H1 (cell line): ENCODE measurements around the gene MTPN. TPM values are rescaled to one million over a fixed set of nuclear protein-coding genes. Genes with fewer than 3 reads are reported as not detected.

Experiments used
- CTCF ChIA-PET: fragments of 300-600 bp; sonication (Branson Sonifier 250); formaldehyde crosslinking; loops from one replicate; lab custom pipeline; 2021; ENCODE audit not compliant: partially characterized antibody; lab: Charles Lee
- POLR2A ChIA-PET: fragments of 300-600 bp; sonication (Branson Sonifier 250); formaldehyde crosslinking; loops from one replicate; lab custom pipeline; 2021; ENCODE audit warnings: inconsistent platforms; ENCODE audit not compliant: partially characterized antibody; lab: Charles Lee
- DNase-seq, 2 experiments: peaks; one replicate each; pipeline versions ENCODE4 v3.0.0 to v3.0.0-alpha.2; 2010 to 2022; ENCODE audit warnings: low spot score in 2 of 2, low read depth in 1 of 2, mixed read lengths in 1 of 2
- FAIRE-seq: peaks from 2 replicates; lab custom pipeline; 2011; peaks lifted over from hg19 to GRCh38; lab: Jason Lieb, UNC
- H2AFZ ChIP-seq: 2 replicates; pipeline ENCODE4 v1.8.1; 2012; ENCODE audit warnings: low read length, inconsistent platforms
- H2AK5ac ChIP-seq: 2 replicates; pipeline ENCODE4 v1.6.1; 2013; ENCODE audit warnings: low read depth, low read length
- H2BK120ac ChIP-seq: replicated peaks from 2 replicates; pipeline ENCODE3; 2013; ENCODE audit warnings: low read depth, low read length, inconsistent platforms
- H2BK12ac ChIP-seq: 2 replicates; pipeline ENCODE4 v1.6.1; 2013; ENCODE audit warnings: low read depth, low read length
- H2BK15ac ChIP-seq: 2 replicates; pipeline ENCODE4 v1.6.1; 2013; ENCODE audit warnings: low read length
- H2BK20ac ChIP-seq: 2 replicates; pipeline ENCODE4 v1.6.1; 2013; ENCODE audit warnings: low read length
- H2BK5ac ChIP-seq: 2 replicates; pipeline ENCODE4 v1.6.1; 2013; ENCODE audit warnings: low read depth, low read length
- H3K14ac ChIP-seq: 2 replicates; pipeline ENCODE4 v1.6.1; 2013; ENCODE audit warnings: inconsistent platforms; ENCODE audit not compliant: insufficient read length
- H3K18ac ChIP-seq: 2 replicates; pipeline ENCODE4 v1.6.1; 2013; ENCODE audit warnings: low read length; ENCODE audit errors: extremely low read depth
- H3K23ac ChIP-seq: 2 replicates; pipeline ENCODE4 v1.6.1; 2013; ENCODE audit warnings: inconsistent platforms; ENCODE audit not compliant: insufficient read length
- H3K23me2 ChIP-seq: 2 replicates; pipeline ENCODE4 v1.6.1; 2013; ENCODE audit warnings: low read depth, low read length
- H3K27ac ChIP-seq: 2 replicates; pipeline ENCODE4 v1.6.1; 2011; ENCODE audit warnings: low read depth, low read length, inconsistent platforms
- H3K27me3 ChIP-seq, 4 experiments: replicated peaks in 1 of 4; 1 replicate in 1 of 4; 2 replicates in 3 of 4; pipeline versions ENCODE4 v1.6.1 to v1.8.1; 2011 to 2013; ENCODE audit warnings: low read length in 3 of 4, mild to moderate bottlenecking in 3 of 4, inconsistent platforms in 2 of 4, mixed read lengths in 2 of 4, moderate library complexity in 1 of 4; ENCODE audit not compliant: control insufficient read depth in 3 of 4, insufficient read depth in 3 of 4; ENCODE audit errors: extremely low read depth in 1 of 4
- H3K36me3 ChIP-seq, 4 experiments: 2 replicates each; pipeline versions ENCODE4 v1.6.1 to v1.8.1; 2011 to 2013; ENCODE audit warnings: mild to moderate bottlenecking in 4 of 4, low read length in 3 of 4, moderate library complexity in 2 of 4, control low read depth in 1 of 4, inconsistent platforms in 1 of 4; ENCODE audit not compliant: insufficient read depth in 4 of 4, control insufficient read depth in 2 of 4
- H3K4ac ChIP-seq: replicated peaks from 2 replicates; pipeline ENCODE3; 2013; ENCODE audit warnings: low read length, low read depth, mixed read lengths, inconsistent platforms; ENCODE audit not compliant: insufficient read length
- H3K4me1 ChIP-seq, 4 experiments: replicated peaks in 1 of 4; 1 replicate in 1 of 4; 2 replicates in 3 of 4; pipeline versions ENCODE4 v1.6.1 to v1.8.1; 2011 to 2013; ENCODE audit warnings: low read length in 3 of 4, inconsistent platforms in 2 of 4, mixed read lengths in 1 of 4; ENCODE audit not compliant: insufficient read depth in 4 of 4, control insufficient read depth in 3 of 4
- H3K4me2 ChIP-seq, 2 experiments: 2 replicates each; pipeline versions ENCODE4 v1.6.1 to v1.8.1; 2011 to 2013; ENCODE audit warnings: low read depth in 2 of 2, low read length in 2 of 2, control low read depth in 1 of 2, inconsistent platforms in 1 of 2, mild to moderate bottlenecking in 1 of 2; ENCODE audit not compliant: insufficient read depth in 1 of 2
- H3K4me3 ChIP-seq, 4 experiments: fragments of 200-600, 300-600 bp in 1 of 4; sonication (generic), shearing (Covaris generic), sonication (Bioruptor Twin) in 1 of 4; 2 replicates each; pipeline versions ENCODE4 v1.5.1 to v1.8.1; 2011 to 2016; ENCODE audit warnings: low read length in 4 of 4, low read depth in 3 of 4, control low read depth in 2 of 4, inconsistent platforms in 2 of 4, mild to moderate bottlenecking in 2 of 4, mixed read lengths in 1 of 4, moderate library complexity in 1 of 4; ENCODE audit not compliant: insufficient read depth in 2 of 4; ENCODE audit errors: extremely low read depth in 1 of 4
- H3K56ac ChIP-seq: replicated peaks from 2 replicates; pipeline ENCODE3; 2013; ENCODE audit warnings: low read depth, mild to moderate bottlenecking, mixed read lengths, low read length, inconsistent platforms; ENCODE audit not compliant: insufficient read length
- H3K79me1 ChIP-seq: 2 replicates; pipeline ENCODE4 v1.6.1; 2013; ENCODE audit warnings: low read depth, low read length, control low read depth
- H3K79me2 ChIP-seq, 2 experiments: 2 replicates each; pipeline versions ENCODE4 v1.6.1 to v1.8.1; 2012 to 2013; ENCODE audit warnings: low read length in 2 of 2, mild to moderate bottlenecking in 2 of 2, inconsistent platforms in 1 of 2; ENCODE audit not compliant: insufficient read depth in 2 of 2, control insufficient read depth in 1 of 2
- H3K9ac ChIP-seq, 4 experiments: replicated peaks in 1 of 4; 1 replicate in 1 of 4; 2 replicates in 3 of 4; pipeline versions ENCODE4 v1.6.1 to v1.8.1; 2011 to 2013; ENCODE audit warnings: low read depth in 3 of 4, low read length in 3 of 4, control low read depth in 2 of 4, mild to moderate bottlenecking in 2 of 4, moderate library complexity in 2 of 4, inconsistent platforms in 1 of 4; ENCODE audit errors: extremely low read depth in 1 of 4
- H3K9me3 ChIP-seq, 2 experiments: 2 replicates each; pipeline versions ENCODE4 v1.6.1 to v1.8.1; 2012 to 2013; ENCODE audit warnings: mild to moderate bottlenecking in 2 of 2, moderate library complexity in 2 of 2, control low read depth in 1 of 2, inconsistent platforms in 1 of 2, low read depth in 1 of 2, low read length in 1 of 2, mixed read lengths in 1 of 2; ENCODE audit not compliant: insufficient read depth in 2 of 2
- H4K20me1 ChIP-seq, 2 experiments: replicated peaks in 1 of 2; 2 replicates each; pipeline versions ENCODE3 to v1.8.1; 2011 to 2013; ENCODE audit warnings: inconsistent platforms in 2 of 2, low read length in 2 of 2, mild to moderate bottlenecking in 1 of 2; ENCODE audit not compliant: insufficient read depth in 2 of 2, control insufficient read depth in 1 of 2
- H4K5ac ChIP-seq: 2 replicates; pipeline ENCODE4 v1.6.1; 2013; ENCODE audit warnings: low read length, low read depth, mixed read lengths, inconsistent platforms; ENCODE audit not compliant: insufficient read length
- H4K8ac ChIP-seq: 2 replicates; pipeline ENCODE4 v1.8.0; 2013; ENCODE audit warnings: mild to moderate bottlenecking, moderate library complexity, low read length, inconsistent platforms; ENCODE audit not compliant: insufficient read depth; ENCODE audit errors: extremely low read depth
- H4K91ac ChIP-seq: replicated peaks from 2 replicates; pipeline ENCODE3; 2013; ENCODE audit warnings: low read length, mixed read lengths, inconsistent platforms; ENCODE audit not compliant: insufficient read length
- HDAC6 ChIP-seq: IDR thresholded peaks from one replicate; pipeline ENCODE4 v1.7.1; 2012; ENCODE audit warnings: low read depth, mild to moderate bottlenecking, inconsistent platforms, low read length, moderate library complexity
- SIRT6 ChIP-seq: IDR thresholded peaks from one replicate; pipeline ENCODE4 v1.7.1; 2012; ENCODE audit warnings: low read length, inconsistent platforms
- SP2 ChIP-seq: IDR thresholded peaks from 2 replicates; pipeline ENCODE4 v1.6.1; 2012; ENCODE audit warnings: mild to moderate bottlenecking, low read length, inconsistent platforms
- TAF7 ChIP-seq: optimal IDR thresholded peaks from 2 replicates; pipeline ENCODE3; 2011; ENCODE audit warnings: low read depth, mild to moderate bottlenecking, inconsistent platforms, low read length, moderate library complexity, borderline replicate concordance
- WGBS, 2 experiments: shearing (Covaris generic) in 1 of 2; methylation state at CpG; one replicate each; pipeline versions ENCODE4 v1.1.6 to v1.1.7; 2013 to 2015; ENCODE audit warnings: low lambda C conversion rate in 2 of 2, mixed read lengths in 2 of 2, inconsistent platforms in 1 of 2, low coverage in 1 of 2, missing lambda C conversion rate in 1 of 2; ENCODE audit not compliant: insufficient replicate concordance in 2 of 2, insufficient coverage in 1 of 2, insufficient read length in 1 of 2; ENCODE audit errors: extremely low coverage in 1 of 2, missing lambda C conversion rate in 1 of 2; 5-methylcytosine and 5-hydroxymethylcytosine counted together
- polyA plus RNA-seq, 7 experiments: library from polyadenylated mRNA; depleted of rRNA in 3 of 7; stranded (reverse) in 5 of 7; unstranded in 2 of 7; fragments of >200 nt in 5 of 7; fragments of 200-250 nt in 2 of 7; gene quantifications; 1 replicate in 5 of 7; 2 replicates in 1 of 7; 4 replicates in 1 of 7; pipeline versions ENCODE4 v1.2.1 to v1.2.3, GENCODE V29; 2011 to 2013; ENCODE audit warnings: missing spikeins in 2 of 7, mixed read lengths in 2 of 7
- total RNA-seq: library from RNA; stranded (reverse); fragmentation: NEBNext Ultra II Directional; extraction: Animal tissue kit (Norgen Biotek cat#: 25700); gene quantifications from 2 replicates; pipeline ENCODE4 v1.2.1, GENCODE V29; 2021

The MTPN gene
- total and polyA plus RNA-seq, 2 of the 8 experiments (the other 6 are each of a cell fraction or from before 2014, with no cell fraction given), result 33.0 to 101 TPM

GRCh38 chr7:135995748-135996147, 18.6 kb upstream of the MTPN start:
- no peak overlapping the region for H3K18ac ChIP-seq
- no peak overlapping the region for H3K4ac ChIP-seq
- no peaks in the 10 kb centered on the region; a peak in 1 of 8 replicates for H3K36me3 ChIP-seq
- H3K14ac ChIP-seq, result no peak overlapping the region
- no peak overlapping the region for H4K5ac ChIP-seq
- no peak overlapping the region for H2BK15ac ChIP-seq
- H2AFZ ChIP-seq, result no peak overlapping the region
- TF ChIP-seq SIRT6 (no peak), TAF7 (no peak), SP2 (no peak), HDAC6 (no peak)
- H3K4me1 ChIP-seq, result no peaks in the 10 kb centered on the region
- no peaks in the 10 kb centered on the region for H3K23me2 ChIP-seq
- POLR2A ChIA-PET, result no interaction called here
- FAIRE-seq (no peak), DNase-seq (no peak)
- no peaks in the 10 kb centered on the region for H3K27me3 ChIP-seq
- no peak overlapping the region for H3K23ac ChIP-seq
- no peak overlapping the region for H2BK5ac ChIP-seq
- H2BK12ac ChIP-seq, result no peak overlapping the region
- H2AK5ac ChIP-seq, result no peak overlapping the region
- H3K27ac ChIP-seq, result no peak overlapping the region
- no peaks in the 10 kb centered on the region for H3K9me3 ChIP-seq
- H4K8ac ChIP-seq, result no peak overlapping the region
- no peak overlapping the region for H4K91ac ChIP-seq
- H2BK20ac ChIP-seq, result no peak overlapping the region
- no peaks in the 10 kb centered on the region for H3K79me2 ChIP-seq
- no peak overlapping the region for H3K4me3 ChIP-seq
- no peak overlapping the region for H3K9ac ChIP-seq
- WGBS, 2 experiments, result 93% methylated on average over 2 of the region's 2 CpGs; no CpG with 5 or more reads in 1 of the 2 experiments
- no peak overlapping the region for H3K56ac ChIP-seq
- H3K79me1 ChIP-seq, result no peaks in the 10 kb centered on the region
- no peaks in the 10 kb centered on the region for H4K20me1 ChIP-seq
- no peak overlapping the region for H3K4me2 ChIP-seq
- CTCF ChIA-PET, result interaction anchor here (1.3 to 4.6 kb wide), 3 partner anchors 14 to 285 kb away, joined by 4 to 33 read pairs (median 6); no protein-coding TSS in a partner anchor
- no peak overlapping the region for H2BK120ac ChIP-seq
